Measurements from ENCODE around the gene SBF2. TPM values are rescaled to one million over a fixed set of nuclear protein-coding genes. Genes with fewer than 3 reads are reported as not detected.

The SBF2 gene
- total RNA-seq, 4 donors from 2014 or later: 52.8 to 87.9 (median 62.4) TPM

GRCh38 chr11:9850224-9850895 is 443.7 kb downstream of the SBF2 start:
- peaks cover 0 to 71% of the 10 kb centered on the region in 2 donors for H3K36me3 ChIP-seq
- no peaks in the 10 kb centered on the region for H3K27me3 ChIP-seq
- H3K4me1 ChIP-seq: no peaks in the 10 kb centered on the region
- no peak for TF ChIP-seq POLR2A (IDR thresholded peaks at IDR 0.05)
- TF ChIP-seq EP300 (IDR thresholded peaks at IDR 0.05): no peak
- TF ChIP-seq POLR2AphosphoS5 (IDR thresholded peaks at IDR 0.05): no peak
- no peak for TF ChIP-seq CTCF (IDR thresholded peaks at IDR 0.05)
- no peak overlapping the region for H3K4me3 ChIP-seq
- 100% methylated on average over 1 of the region's 1 CpG for WGBS, 2 donors (ENCODE audit: low coverage in 1 of 2)
- ATAC-seq: no peak
- no peak overlapping the region for H3K27ac ChIP-seq
- no peaks in the 10 kb centered on the region for H3K9me3 ChIP-seq

GRCh38 chr11:9849389-9849788 is 444.6 kb downstream of the SBF2 start:
- TF ChIP-seq POLR2A (IDR thresholded peaks at IDR 0.05): no peak
- no peak for TF ChIP-seq EP300 (IDR thresholded peaks at IDR 0.05)
- no peak for TF ChIP-seq POLR2AphosphoS5 (IDR thresholded peaks at IDR 0.05)
- TF ChIP-seq CTCF (IDR thresholded peaks at IDR 0.05): no peak
- WGBS, 2 donors (ENCODE audit: low coverage in 1 of 2): 95 to 100% methylated on average over 1 of the region's 1 CpG
- H3K36me3 ChIP-seq: peaks cover 0 to 71% of the 10 kb centered on the region in 2 donors
- no peaks in the 10 kb centered on the region for H3K9me3 ChIP-seq
- no peak for ATAC-seq
- H3K27ac ChIP-seq: no peak overlapping the region
- H3K4me1 ChIP-seq: no peaks in the 10 kb centered on the region
- no peak overlapping the region for H3K4me3 ChIP-seq
- no peaks in the 10 kb centered on the region for H3K27me3 ChIP-seq

- H3K9me3 ChIP-seq: no peaks in the 10 kb centered on the region
- H3K36me3 ChIP-seq: peaks cover 0 to 66% of the 10 kb centered on the region in 2 donors
- 35 to 72% methylated on average over 3 of the region's 3 CpGs for whole genome bisulfite sequencing, 2 donors (ENCODE audit: low coverage in 1 of 2)
- no peaks in the 10 kb centered on the region for H3K27me3 ChIP-seq
- no peak for ATAC-seq
- no peak overlapping the region for H3K27ac ChIP-seq
- no peak for TF ChIP-seq CTCF (IDR thresholded peaks at IDR 0.05)
- no peak for TF ChIP-seq POLR2AphosphoS5 (IDR thresholded peaks at IDR 0.05)
- H3K4me3 ChIP-seq: no peak overlapping the region
- H3K4me1 ChIP-seq: no peaks in the 10 kb centered on the region
These were observed 446.4 kb downstream of the SBF2 start for GRCh38 chr11:9847636-9848035.

- WGBS, 2 donors (ENCODE audit: low coverage in 1 of 2): 78% methylated on average over 2 of the region's 2 CpGs; no CpG with 5 or more reads in 1 of the 2 donors
- no peaks in the 10 kb centered on the region for H3K9me3 ChIP-seq
- H3K4me3 ChIP-seq: no peak overlapping the region
- no peaks in the 10 kb centered on the region for H3K4me1 ChIP-seq
- H3K27ac ChIP-seq: no peak overlapping the region
- TF ChIP-seq POLR2A (IDR thresholded peaks at IDR 0.05) (no peak), CTCF (IDR thresholded peaks at IDR 0.05) (no peak), EP300 (IDR thresholded peaks at IDR 0.05) (no peak), POLR2AphosphoS5 (IDR thresholded peaks at IDR 0.05) (no peak)
- H3K36me3 ChIP-seq: peaks cover 0 to 75% of the 10 kb centered on the region in 2 donors
- no peak for ATAC-seq
- H3K27me3 ChIP-seq: no peaks in the 10 kb centered on the region
These were observed 451.1 kb downstream of the SBF2 start for GRCh38 chr11:9842923-9843322.

- H3K4me1 ChIP-seq: no peaks in the 10 kb centered on the region
- H3K4me3 ChIP-seq: no peak overlapping the region
- no peaks in the 10 kb centered on the region for H3K27me3 ChIP-seq
- peaks cover 0 to 52% of the 10 kb centered on the region in 2 donors for H3K36me3 ChIP-seq
- H3K27ac ChIP-seq: no peak overlapping the region
- WGBS, 2 donors (ENCODE audit: low coverage in 1 of 2): 66 to 75% methylated on average over 1 of the region's 1 CpG
- H3K9me3 ChIP-seq: no peaks in the 10 kb centered on the region
- no peak for ATAC-seq
- TF ChIP-seq EP300 (IDR thresholded peaks at IDR 0.05) (no peak), POLR2A (IDR thresholded peaks at IDR 0.05) (no peak), POLR2AphosphoS5 (IDR thresholded peaks at IDR 0.05) (no peak), CTCF (IDR thresholded peaks at IDR 0.05) (no peak)
These were observed 453.5 kb downstream of the SBF2 start for GRCh38 chr11:9840460-9841004.

Data from gastroesophageal sphincter (tissue), 4 donors.